GM04503 (cell line): Measurements from ENCODE around the gene ZNF311.

ENCODE experiments used
- DNase-seq: peaks from one replicate; pipeline ENCODE4 v3.0.0-alpha.2; 2012; ENCODE audit warnings: low read depth

Gene ZNF311

GRCh38 chr6:29005183-29005885, at the start of gene ZNF311:
Gene ZNF311, minus strand, starts transcription at chr6:29005315. Its CDS starts 1,361 bp downstream, at chr6:29003954.
- no peak for DNase-seq

- no peak for DNase-seq
These were observed 46.6 kb upstream of the ZNF311 start for GRCh38 chr6:29051680-29052079.

- DNase-seq = no peak
These were observed 40.0 kb upstream of the ZNF311 start, which contains the start of gene OR2W1 for GRCh38 chr6:29045075-29045474. Gene OR2W1, minus strand, starts transcription at chr6:29045175. Its CDS starts 0 bp downstream, at chr6:29045175.

- DNase-seq = no peak
These were observed 30.8 kb upstream of the ZNF311 start for GRCh38 chr6:29035951-29036350.

GRCh38 chr6:29028821-29029220, 23.7 kb upstream of the ZNF311 start:
- DNase-seq = no peak

GRCh38 chr6:29025927-29026585, 20.9 kb upstream of the ZNF311 start:
- DNase-seq = no peak

- DNase-seq = no peak
These were observed 16.3 kb upstream of the ZNF311 start for GRCh38 chr6:29021434-29021833.

- DNase-seq = no peak
These were observed 14.5 kb upstream of the ZNF311 start for GRCh38 chr6:29019629-29020028.

- DNase-seq = no peak
These were observed 12.3 kb upstream of the ZNF311 start for GRCh38 chr6:29017428-29017802.

- no peak for DNase-seq
These were observed 11.7 kb upstream of the ZNF311 start for GRCh38 chr6:29016559-29017427.

- DNase-seq = no peak
These were observed 9.9 kb upstream of the ZNF311 start for GRCh38 chr6:29014729-29015608.

GRCh38 chr6:29011276-29011734, 6.2 kb upstream of the ZNF311 start:
- DNase-seq = peak; percentile 7

GRCh38 chr6:29009358-29009757, 4.2 kb upstream of the ZNF311 start:
- no peak for DNase-seq

GRCh38 chr6:29008089-29008488, 3.0 kb upstream of the ZNF311 start:
- no peak for DNase-seq

GRCh38 chr6:28996844-28997510, 8.1 kb downstream of the ZNF311 start:
- DNase-seq = no peak

- no peak for DNase-seq
These were observed 9.9 kb downstream of the ZNF311 start for GRCh38 chr6:28995093-28995650.

GRCh38 chr6:28988536-28989311, 16.4 kb downstream of the ZNF311 start:
- peak; percentile 8 for DNase-seq

- peak; percentile 94 for DNase-seq
These were observed 19.5 kb downstream of the ZNF311 start for GRCh38 chr6:28985462-28986164.

- no peak for DNase-seq
These were observed 21.3 kb downstream of the ZNF311 start for GRCh38 chr6:28983838-28984237.
